Measurements from ENCODE around the gene THPO.
A peak's percentile ranks its signal among the peaks of the same experiment; 100 is the strongest.

The THPO gene

GRCh38 chr3:184333700-184334099 is 44.3 kb downstream of the THPO start:
- DNase-seq (ENCODE audit: low read depth, low spot score): no peak

- DNase-seq (ENCODE audit: low read depth, low spot score): no peak
These were observed 44.8 kb downstream of the THPO start for GRCh38 chr3:184333190-184333589.

GRCh38 chr3:184332370-184333090 is 45.5 kb downstream of the THPO start:
- DNase-seq (ENCODE audit: low read depth, low spot score): peak; percentile 89

GRCh38 chr3:184328516-184328915 is 49.5 kb downstream of the THPO start:
- no peak for DNase-seq (ENCODE audit: low read depth, low spot score)

- DNase-seq (ENCODE audit: low read depth, low spot score): no peak
These were observed 50.8 kb downstream of the THPO start for GRCh38 chr3:184327171-184327570.

GRCh38 chr3:184325715-184326369 is 52.2 kb downstream of the THPO start:
- DNase-seq (ENCODE audit: low read depth, low spot score): no peak

GRCh38 chr3:184325269-184325668 is 52.7 kb downstream of the THPO start:
- no peak for DNase-seq (ENCODE audit: low read depth, low spot score)

GRCh38 chr3:184323696-184324095 is 54.3 kb downstream of the THPO start:
- DNase-seq (ENCODE audit: low read depth, low spot score): no peak

GRCh38 chr3:184322731-184323487 is 55.1 kb downstream of the THPO start:
- no peak for DNase-seq (ENCODE audit: low read depth, low spot score)
